Transverse colon (tissue), 3 donors: ENCODE data around the gene OLFML2B.

Experiments used
- CTCF ChIP-seq, 5 experiments: fragments of 200-600 bp in 3 of 5; fragments of 450-650 bp in 2 of 5; sonication (generic) in 3 of 5; IDR thresholded peaks; 1 replicate in 2 of 5; 2 replicates in 3 of 5; pipeline ENCODE4 v1.5.1; 2016 to 2017; ENCODE audit warnings: antibody characterized with exemption in 5 of 5, inconsistent platforms in 3 of 5, mild to moderate bottlenecking in 2 of 5, moderate library complexity in 1 of 5
- EP300 ChIP-seq: sonication (generic); formaldehyde crosslinking; IDR thresholded peaks from one replicate; pipeline ENCODE4 v1.6.1; 2017; ENCODE audit warnings: antibody characterized with exemption, low read depth

GRCh38 chr1:161943737-161944136, 79.9 kb downstream of the OLFML2B start:
- no peak for TF ChIP-seq CTCF (IDR thresholded peaks at IDR 0.05)
- TF ChIP-seq EP300 = no peak
